Panc1 (cell line): ENCODE data around the gene PLPPR5. TPM values are rescaled to one million over a fixed set of nuclear protein-coding genes. Genes with fewer than 3 reads are reported as not detected.

Source experiments
- ATAC-seq: fragments of 200-7000 bp; cut with Tn5 transposase; 2 replicates; pipeline ENCODE4 v1.9.1; 2020; ENCODE audit warnings: mild to moderate bottlenecking, moderate library complexity
- BruUV-seq: library from RNA; stranded (reverse); fragments of 400-500 nt; replicated peaks from 2 replicates; lab custom pipeline; 2021; lab: Mats Ljungman, UMichigan
- CTCF ChIA-PET: fragments of 300-600 bp; sonication (Branson Sonifier 250); formaldehyde crosslinking; loops from one replicate; lab custom pipeline; 2022; ENCODE audit warnings: antibody characterized with exemption; lab: Charles Lee
- POLR2A ChIA-PET: fragments of 300-600 bp; sonication (Branson Sonifier 250); formaldehyde crosslinking; loops from one replicate; lab custom pipeline; 2022; ENCODE audit warnings: antibody characterized with exemption; lab: Charles Lee
- DNase-seq: peaks from one replicate; pipeline ENCODE4 v3.0.0-alpha.2; 2010; ENCODE audit warnings: low read depth, low spot score
- H3K27ac ChIP-seq: 2 replicates; pipeline ENCODE4 v1.5.1; 2011; ENCODE audit warnings: mild to moderate bottlenecking, low read length, inconsistent platforms
- H3K27me3 ChIP-seq: fragments of 200-500 bp; sonication (Bioruptor generic); 2 replicates; pipeline ENCODE4 v1.6.0; 2014; ENCODE audit warnings: low read length, inconsistent platforms; ENCODE audit not compliant: control insufficient read depth, insufficient read depth
- H3K36me3 ChIP-seq: fragments of 200-500 bp; sonication (Bioruptor generic); 2 replicates; pipeline ENCODE4 v1.5.1; 2014; ENCODE audit warnings: inconsistent platforms, mild to moderate bottlenecking, low read length, moderate library complexity; ENCODE audit not compliant: control insufficient read depth, insufficient read depth
- H3K4me1 ChIP-seq: 2 replicates; pipeline ENCODE4 v1.5.1; 2011; ENCODE audit warnings: inconsistent platforms, mild to moderate bottlenecking, low read length, moderate library complexity; ENCODE audit not compliant: control insufficient read depth, insufficient read depth
- H3K4me3 ChIP-seq, 2 experiments: 2 replicates each; pipeline ENCODE4 v1.5.1; 2011 to 2012; ENCODE audit warnings: low read depth in 2 of 2, low read length in 2 of 2, mild to moderate bottlenecking in 2 of 2, inconsistent platforms in 1 of 2, moderate library complexity in 1 of 2
- H3K9me3 ChIP-seq: fragments of 200-500 bp; sonication (Bioruptor generic); 2 replicates; pipeline ENCODE4 v1.5.1; 2014; ENCODE audit warnings: low read depth, mild to moderate bottlenecking, inconsistent platforms, low read length, moderate library complexity; ENCODE audit not compliant: control insufficient read depth, insufficient read depth
- POLR2AphosphoS5 ChIP-seq: IDR thresholded peaks from 2 replicates; pipeline ENCODE4 v1.6.1; 2012; ENCODE audit warnings: mild to moderate bottlenecking, low read depth, low read length, moderate library complexity
- SIN3A ChIP-seq: IDR thresholded peaks from 2 replicates; pipeline ENCODE4 v1.6.1; 2012; ENCODE audit warnings: low read depth, mild to moderate bottlenecking, low read length, moderate library complexity, borderline replicate concordance; ENCODE audit not compliant: insufficient read depth
- TCF7L2 ChIP-seq: IDR thresholded peaks from 2 replicates; pipeline ENCODE4 v1.6.1; 2011; ENCODE audit warnings: mild to moderate bottlenecking, low read depth, low read length, inconsistent platforms
- in situ Hi-C: cut with HindIII; loops from 2 replicates; pipeline ENCODE4 v1.10.0; 2016; ENCODE audit warnings: low sequenced_read_pairs, low pct_unique_long_range_greater_than_20kb
- intact Hi-C: fragments of 100-400 bp; cut with micrococcal nuclease; formaldehyde crosslinking; loops from one replicate; pipeline ENCODE4 v1.10.0; 2022; ENCODE audit not compliant: unreplicated experiment
- total RNA-seq: library from RNA; stranded (reverse); gene quantifications from one replicate; pipeline ENCODE4 v1.2.1, GENCODE V29; 2021; ENCODE audit not compliant: unreplicated experiment
- TF ChIP-seq, protein P1 (sequence below), 2 experiments: IDR thresholded peaks; 2 replicates each; pipeline ENCODE4 v1.6.1; 2011 to 2012; ENCODE audit warnings: low read depth in 2 of 2, control low read depth in 1 of 2, low read length in 1 of 2, mild to moderate bottlenecking in 1 of 2, moderate library complexity in 1 of 2; ENCODE audit not compliant: insufficient read depth in 1 of 2
- TF ChIP-seq, protein P2 (sequence below): fragments of 450-650 bp; IDR thresholded peaks from 2 replicates; pipeline ENCODE4 v1.5.1; 2017; ENCODE audit warnings: mild to moderate bottlenecking

The PLPPR5 gene
- total RNA-seq, 1 experiment from 2014 or later: not detected

DNA sequence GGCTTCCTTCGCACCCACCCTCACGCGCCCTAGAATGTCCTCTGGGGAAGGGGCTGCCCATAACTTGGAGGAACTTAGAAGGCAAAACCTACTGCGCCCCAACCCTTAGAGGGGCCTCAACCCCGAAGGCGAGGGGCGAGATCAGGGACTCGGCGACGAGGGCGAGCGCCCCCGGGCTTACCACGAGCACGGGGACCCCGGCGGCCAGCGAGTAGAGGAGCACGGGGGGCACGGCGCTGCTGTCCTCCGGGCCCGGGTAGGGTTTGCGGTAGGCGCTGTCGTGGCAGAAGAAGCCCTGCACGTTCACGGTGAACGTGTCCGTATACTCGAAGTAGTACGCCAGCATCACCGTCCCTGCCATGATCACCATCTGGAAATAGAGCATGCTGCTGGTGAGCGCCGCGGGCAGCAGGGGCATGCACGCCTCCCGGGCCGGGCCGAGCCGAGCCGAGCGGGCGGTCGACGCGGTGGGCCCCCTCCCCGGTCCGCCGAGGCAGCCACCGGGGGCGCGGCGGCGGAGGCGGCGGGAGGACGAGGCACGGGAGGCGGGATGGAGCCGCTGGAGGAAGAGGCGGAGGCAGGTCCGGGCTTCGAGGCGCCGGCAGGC lies 304 bp downstream of the PLPPR5 start:
- POLR2A ChIA-PET: no interaction called here
- no peaks in the 10 kb centered on the region for H3K36me3 ChIP-seq
- in situ Hi-C loops: no loop called here
- peak overlapping the region; percentile 11 to 18; a peak in 2 of 4 replicates for H3K4me3 ChIP-seq
- CTCF ChIA-PET: no interaction called here
- no peaks in the 10 kb centered on the region for H3K9me3 ChIP-seq
- peaks cover 15% of the 10 kb centered on the region for H3K27me3 ChIP-seq
- intact Hi-C loops: no loop called here
- no TSS peak for BruUV-seq
- no peak for TF ChIP-seq POLR2AphosphoS5
- TF ChIP-seq, protein P1, sequence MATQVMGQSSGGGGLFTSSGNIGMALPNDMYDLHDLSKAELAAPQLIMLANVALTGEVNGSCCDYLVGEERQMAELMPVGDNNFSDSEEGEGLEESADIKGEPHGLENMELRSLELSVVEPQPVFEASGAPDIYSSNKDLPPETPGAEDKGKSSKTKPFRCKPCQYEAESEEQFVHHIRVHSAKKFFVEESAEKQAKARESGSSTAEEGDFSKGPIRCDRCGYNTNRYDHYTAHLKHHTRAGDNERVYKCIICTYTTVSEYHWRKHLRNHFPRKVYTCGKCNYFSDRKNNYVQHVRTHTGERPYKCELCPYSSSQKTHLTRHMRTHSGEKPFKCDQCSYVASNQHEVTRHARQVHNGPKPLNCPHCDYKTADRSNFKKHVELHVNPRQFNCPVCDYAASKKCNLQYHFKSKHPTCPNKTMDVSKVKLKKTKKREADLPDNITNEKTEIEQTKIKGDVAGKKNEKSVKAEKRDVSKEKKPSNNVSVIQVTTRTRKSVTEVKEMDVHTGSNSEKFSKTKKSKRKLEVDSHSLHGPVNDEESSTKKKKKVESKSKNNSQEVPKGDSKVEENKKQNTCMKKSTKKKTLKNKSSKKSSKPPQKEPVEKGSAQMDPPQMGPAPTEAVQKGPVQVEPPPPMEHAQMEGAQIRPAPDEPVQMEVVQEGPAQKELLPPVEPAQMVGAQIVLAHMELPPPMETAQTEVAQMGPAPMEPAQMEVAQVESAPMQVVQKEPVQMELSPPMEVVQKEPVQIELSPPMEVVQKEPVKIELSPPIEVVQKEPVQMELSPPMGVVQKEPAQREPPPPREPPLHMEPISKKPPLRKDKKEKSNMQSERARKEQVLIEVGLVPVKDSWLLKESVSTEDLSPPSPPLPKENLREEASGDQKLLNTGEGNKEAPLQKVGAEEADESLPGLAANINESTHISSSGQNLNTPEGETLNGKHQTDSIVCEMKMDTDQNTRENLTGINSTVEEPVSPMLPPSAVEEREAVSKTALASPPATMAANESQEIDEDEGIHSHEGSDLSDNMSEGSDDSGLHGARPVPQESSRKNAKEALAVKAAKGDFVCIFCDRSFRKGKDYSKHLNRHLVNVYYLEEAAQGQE (IDR thresholded peaks at IDR 0.05; ENCODE audit: insufficient read depth in 1 of 2, low read depth in 2 of 2, low read length in 1 of 2): no peak
- TF ChIP-seq TCF7L2: no peak
- TF ChIP-seq, protein P2, sequence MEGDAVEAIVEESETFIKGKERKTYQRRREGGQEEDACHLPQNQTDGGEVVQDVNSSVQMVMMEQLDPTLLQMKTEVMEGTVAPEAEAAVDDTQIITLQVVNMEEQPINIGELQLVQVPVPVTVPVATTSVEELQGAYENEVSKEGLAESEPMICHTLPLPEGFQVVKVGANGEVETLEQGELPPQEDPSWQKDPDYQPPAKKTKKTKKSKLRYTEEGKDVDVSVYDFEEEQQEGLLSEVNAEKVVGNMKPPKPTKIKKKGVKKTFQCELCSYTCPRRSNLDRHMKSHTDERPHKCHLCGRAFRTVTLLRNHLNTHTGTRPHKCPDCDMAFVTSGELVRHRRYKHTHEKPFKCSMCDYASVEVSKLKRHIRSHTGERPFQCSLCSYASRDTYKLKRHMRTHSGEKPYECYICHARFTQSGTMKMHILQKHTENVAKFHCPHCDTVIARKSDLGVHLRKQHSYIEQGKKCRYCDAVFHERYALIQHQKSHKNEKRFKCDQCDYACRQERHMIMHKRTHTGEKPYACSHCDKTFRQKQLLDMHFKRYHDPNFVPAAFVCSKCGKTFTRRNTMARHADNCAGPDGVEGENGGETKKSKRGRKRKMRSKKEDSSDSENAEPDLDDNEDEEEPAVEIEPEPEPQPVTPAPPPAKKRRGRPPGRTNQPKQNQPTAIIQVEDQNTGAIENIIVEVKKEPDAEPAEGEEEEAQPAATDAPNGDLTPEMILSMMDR: no peak
- TF ChIP-seq SIN3A: no peak
- ATAC-seq (peak; percentile 83), DNase-seq (no peak)
- H3K27ac ChIP-seq: no peak overlapping the region
- H3K4me1 ChIP-seq: no peaks in the 10 kb centered on the region

DNA sequence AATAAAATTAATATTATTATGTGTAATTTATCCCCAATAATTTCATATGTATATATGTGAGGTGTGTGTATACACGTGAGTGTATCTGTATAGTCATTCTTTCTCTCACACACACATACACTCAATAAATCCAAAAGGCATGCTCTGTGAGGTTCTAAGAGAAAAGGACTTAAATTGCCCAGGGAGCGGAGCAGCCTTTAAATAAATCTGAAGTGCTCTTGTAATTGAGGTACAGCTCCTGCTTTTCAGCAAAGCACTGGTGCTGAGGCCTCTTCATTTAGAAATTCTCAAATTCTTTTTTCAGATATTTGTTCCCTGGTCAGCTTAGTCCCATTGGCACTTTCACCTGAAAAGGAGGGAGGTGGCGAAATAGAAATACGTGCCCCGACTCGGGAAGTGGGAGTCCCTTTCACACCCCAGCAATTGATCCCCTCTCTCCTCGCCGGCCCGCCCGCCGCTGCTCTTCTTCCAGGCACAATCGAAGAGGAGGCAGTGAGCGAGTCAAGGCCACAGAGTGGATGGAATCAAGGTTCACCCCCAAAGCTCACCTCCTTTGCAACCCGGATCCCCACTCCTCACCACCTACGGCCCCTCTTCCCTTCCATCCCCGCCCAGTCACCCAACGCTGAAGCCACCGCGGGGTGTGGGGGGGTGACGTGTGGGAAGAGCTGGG lies 944 bp downstream of the PLPPR5 start:
- ATAC-seq: no peak
- TF ChIP-seq TCF7L2: no peak
- TF ChIP-seq, protein P2: no peak
- TF ChIP-seq SIN3A: no peak
- TF ChIP-seq POLR2AphosphoS5: no peak
- TF ChIP-seq, protein P1 (IDR thresholded peaks at IDR 0.05; ENCODE audit: insufficient read depth in 1 of 2, low read depth in 2 of 2, low read length in 1 of 2): no peak
- no peak for DNase-seq
- no TSS peak for BruUV-seq
- POLR2A ChIA-PET: no interaction called here
- CTCF ChIA-PET: no interaction called here
- intact Hi-C loops: no loop called here
- H3K4me1 ChIP-seq: no peaks in the 10 kb centered on the region
- H3K27me3 ChIP-seq: peaks cover 13% of the 10 kb centered on the region
- H3K36me3 ChIP-seq: no peaks in the 10 kb centered on the region
- H3K27ac ChIP-seq: no peak overlapping the region
- in situ Hi-C loops: no loop called here
- H3K9me3 ChIP-seq: no peaks in the 10 kb centered on the region
- H3K4me3 ChIP-seq: peak overlapping the region in 1 of 2 experiments; percentile 18; a peak in 1 of 4 replicates
